Breast epithelium (tissue), 3 donors: Measurements from ENCODE around the gene SEH1L.

ENCODE experiments used
- POLR2A ChIP-seq: fragments of 450-650 bp; IDR thresholded peaks from one replicate; pipeline ENCODE4 v1.6.1; 2016; ENCODE audit warnings: antibody characterized with exemption, mild to moderate bottlenecking, moderate library complexity
- POLR2AphosphoS5 ChIP-seq, 3 donors: sonication (generic); formaldehyde crosslinking; IDR thresholded peaks; one replicate each; pipeline ENCODE4 v1.6.1; 2017; ENCODE audit warnings: antibody characterized with exemption in 3 of 3
- TF ChIP-seq, protein P1 (sequence below), 3 donors: fragments of 450-650 bp; IDR thresholded peaks; one replicate each; pipeline ENCODE4 v1.5.1; 2016 to 2017; ENCODE audit warnings: antibody characterized with exemption in 3 of 3, mild to moderate bottlenecking in 3 of 3, moderate library complexity in 3 of 3

DNA sequence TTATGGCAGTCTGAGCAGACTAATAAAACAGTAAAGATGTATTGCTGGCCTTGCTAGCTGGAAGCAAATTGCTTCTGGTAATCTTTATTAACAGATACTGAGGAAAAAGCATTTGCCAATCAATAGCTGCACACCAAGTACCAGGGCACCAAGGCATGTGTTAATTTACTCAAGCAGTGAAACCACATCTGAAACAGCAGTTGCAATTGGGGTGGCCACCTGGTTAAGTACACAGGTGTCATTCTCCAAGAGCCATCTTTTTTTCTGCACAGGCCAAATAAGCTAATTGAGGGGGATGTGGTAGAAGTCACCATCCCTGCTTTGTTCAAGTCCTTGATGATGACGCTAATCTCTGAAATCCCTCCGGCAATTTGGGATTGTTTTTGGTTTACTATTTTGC lies 8.6 kb upstream of the SEH1L start:
- TF ChIP-seq, protein P1, sequence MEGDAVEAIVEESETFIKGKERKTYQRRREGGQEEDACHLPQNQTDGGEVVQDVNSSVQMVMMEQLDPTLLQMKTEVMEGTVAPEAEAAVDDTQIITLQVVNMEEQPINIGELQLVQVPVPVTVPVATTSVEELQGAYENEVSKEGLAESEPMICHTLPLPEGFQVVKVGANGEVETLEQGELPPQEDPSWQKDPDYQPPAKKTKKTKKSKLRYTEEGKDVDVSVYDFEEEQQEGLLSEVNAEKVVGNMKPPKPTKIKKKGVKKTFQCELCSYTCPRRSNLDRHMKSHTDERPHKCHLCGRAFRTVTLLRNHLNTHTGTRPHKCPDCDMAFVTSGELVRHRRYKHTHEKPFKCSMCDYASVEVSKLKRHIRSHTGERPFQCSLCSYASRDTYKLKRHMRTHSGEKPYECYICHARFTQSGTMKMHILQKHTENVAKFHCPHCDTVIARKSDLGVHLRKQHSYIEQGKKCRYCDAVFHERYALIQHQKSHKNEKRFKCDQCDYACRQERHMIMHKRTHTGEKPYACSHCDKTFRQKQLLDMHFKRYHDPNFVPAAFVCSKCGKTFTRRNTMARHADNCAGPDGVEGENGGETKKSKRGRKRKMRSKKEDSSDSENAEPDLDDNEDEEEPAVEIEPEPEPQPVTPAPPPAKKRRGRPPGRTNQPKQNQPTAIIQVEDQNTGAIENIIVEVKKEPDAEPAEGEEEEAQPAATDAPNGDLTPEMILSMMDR (IDR thresholded peaks at IDR 0.05) = no peak
- TF ChIP-seq POLR2A = no peak
- TF ChIP-seq POLR2AphosphoS5 (IDR thresholded peaks at IDR 0.05) = no peak
